GM18517 (cell line): ENCODE data around the gene CTCF.

Experiments
- ATAC-seq: cut with Tn5 transposase; IDR thresholded peaks from one replicate; pipeline ENCODE4 v1.9.1; 2021; ENCODE audit warnings: mild to moderate bottlenecking, moderate library complexity; ENCODE audit not compliant: unreplicated experiment

Gene CTCF

GRCh38 chr16:67676516-67676915, 114.2 kb downstream of the CTCF start:
- ATAC-seq = no peak

GRCh38 chr16:67676939-67677338, 114.6 kb downstream of the CTCF start:
- no peak for ATAC-seq

- ATAC-seq = no peak
These were observed 115.4 kb downstream of the CTCF start for GRCh38 chr16:67677712-67678111.

GRCh38 chr16:67678354-67679023, 116.2 kb downstream of the CTCF start:
- no peak for ATAC-seq

GRCh38 chr16:67679935-67680897, 117.9 kb downstream of the CTCF start:
- no peak for ATAC-seq

- no peak for ATAC-seq
These were observed 121.4 kb downstream of the CTCF start for GRCh38 chr16:67683767-67684166.

- no peak for ATAC-seq
These were observed 123.2 kb downstream of the CTCF start for GRCh38 chr16:67685388-67686112.
